Spleen (tissue), 7 donors: ENCODE results near the gene CNTNAP2.

ENCODE experiments used
- CTCF ChIP-seq, 11 experiments: fragments of 200-600 bp in 7 of 11; fragments of 450-650 bp in 4 of 11; sonication (generic) in 4 of 11; IDR thresholded peaks in 8 of 11; conservative IDR thresholded peaks in 3 of 11; 1 replicate in 7 of 11; 2 replicates in 4 of 11; pipeline versions ENCODE4 v1.4.0 to v1.8.0; 2016 to 2021; ENCODE audit warnings: antibody characterized with exemption in 11 of 11, inconsistent platforms in 4 of 11, mild to moderate bottlenecking in 1 of 11
- POLR2A ChIP-seq, 3 donors: fragments of 450-650 bp; IDR thresholded peaks; one replicate each; pipeline ENCODE4 v1.5.1; 2017; ENCODE audit warnings: antibody characterized with exemption in 3 of 3, mild to moderate bottlenecking in 1 of 3
- POLR2AphosphoS5 ChIP-seq, 3 donors: sonication (generic); formaldehyde crosslinking; IDR thresholded peaks; one replicate each; pipeline ENCODE4 v1.5.1; 2017; ENCODE audit warnings: antibody characterized with exemption in 3 of 3
- donor health status: DM: no; HTN: no; CAD: no; lungs with moderate emphysema.
- donor health status: DM: no; HTN: no; CAD: no.
- donor health status: DM: no; HTN: no; CAD: no.

- TF ChIP-seq CTCF (IDR thresholded peaks at IDR 0.05 in 8 of 11, conservative IDR thresholded peaks at IDR 0.05 in 3 of 11): no peak
- TF ChIP-seq POLR2AphosphoS5 (IDR thresholded peaks at IDR 0.05): no peak
- no peak for TF ChIP-seq POLR2A (IDR thresholded peaks at IDR 0.05)
These were observed 1592.3 kb downstream of the CNTNAP2 start for GRCh38 chr7:147708871-147709270.
